B cell (primary cell): Measurements from ENCODE around the gene TRIM16. TPM values are rescaled to one million over a fixed set of nuclear protein-coding genes. Genes with fewer than 3 reads are reported as not detected.
"Not testable (repeated sequence)": the region's sequence is repeated elsewhere in the genome, so short reads cannot be mapped to it uniquely, and the experiment has no call there.

Source experiments
- ATAC-seq: fragments of 200-7000 bp; cut with Tn5 transposase; one replicate; pipeline ENCODE4 v1.10.0; 2021; ENCODE audit warnings: low read depth, mild to moderate bottlenecking, moderate number of reproducible peaks, moderate library complexity
- CTCF ChIA-PET: fragments of 350-600 bp; sonication (Branson Sonifier 250); formaldehyde crosslinking; loops from one replicate; lab custom pipeline; 2021; ENCODE audit warnings: antibody characterized with exemption, inconsistent platforms; lab: Charles Lee
- POLR2A ChIA-PET: fragments of 350-600 bp; sonication (Branson Sonifier 250); formaldehyde crosslinking; loops from one replicate; lab custom pipeline; 2021; ENCODE audit warnings: antibody characterized with exemption; lab: Charles Lee
- DNase-seq: peaks from one replicate; pipeline ENCODE4 v3.0.0; 2013
- H2AFZ ChIP-seq: 2 replicates; pipeline ENCODE4 v1.6.1; 2012; ENCODE audit warnings: mild to moderate bottlenecking, low read depth, low read length; ENCODE audit not compliant: insufficient read depth, poor library complexity, severe bottlenecking
- H3K27ac ChIP-seq, 2 donors: 1 replicate in 1 of 2; 2 replicates in 1 of 2; pipeline ENCODE4 v1.5.1; 2012 to 2013; ENCODE audit warnings: low read length in 2 of 2, mild to moderate bottlenecking in 2 of 2, moderate library complexity in 1 of 2
- H3K27me3 ChIP-seq, 4 experiments: fragments of 200-600 bp in 1 of 4; sonication (generic) in 1 of 4; replicated peaks in 1 of 4; 1 replicate in 2 of 4; 2 replicates in 2 of 4; pipeline versions ENCODE4 v1.6.1 to v1.7.0; 2013 to 2016; ENCODE audit warnings: low read length in 3 of 4, mild to moderate bottlenecking in 2 of 4, mixed read lengths in 1 of 4, moderate library complexity in 1 of 4; ENCODE audit not compliant: insufficient read depth in 4 of 4, control insufficient read depth in 3 of 4; ENCODE audit errors: control extremely low read depth in 1 of 4
- H3K36me3 ChIP-seq, 2 experiments: replicated peaks in 1 of 2; 1 replicate in 1 of 2; 2 replicates in 1 of 2; pipeline versions ENCODE4 v1.6.1 to v1.7.1; 2013; ENCODE audit warnings: low read length in 1 of 2; ENCODE audit not compliant: insufficient read depth in 2 of 2, control insufficient read depth in 1 of 2; ENCODE audit errors: control extremely low read depth in 1 of 2, extremely low read depth in 1 of 2
- H3K4me1 ChIP-seq, 2 donors: fragments of 200-600 bp in 1 of 2; sonication (generic) in 1 of 2; 1 replicate in 1 of 2; 2 replicates in 1 of 2; pipeline versions ENCODE4 v1.5.1 to v1.6.1; 2013 to 2017; ENCODE audit warnings: low read length in 2 of 2; ENCODE audit not compliant: control insufficient read depth in 2 of 2, insufficient read depth in 2 of 2
- H3K4me2 ChIP-seq: replicated peaks from 2 replicates; pipeline ENCODE3; 2012; ENCODE audit warnings: mild to moderate bottlenecking, low read depth, low read length; ENCODE audit not compliant: poor library complexity, severe bottlenecking
- H3K4me3 ChIP-seq, 5 experiments: fragments of 200-600 bp in 1 of 5; sonication (generic) in 1 of 5; 1 replicate in 3 of 5; 2 replicates in 2 of 5; pipeline versions ENCODE4 v1.5.1 to v1.7.0; 2011 to 2016; ENCODE audit warnings: low read length in 4 of 5, mild to moderate bottlenecking in 4 of 5, low read depth in 2 of 5, control low read depth in 1 of 5, moderate library complexity in 1 of 5; ENCODE audit not compliant: insufficient read depth in 1 of 5; ENCODE audit errors: control extremely low read depth in 1 of 5, extremely low read depth in 1 of 5
- H3K79me2 ChIP-seq: fragments of 200-600 bp; sonication (generic); one replicate; pipeline ENCODE4 v1.6.0; 2016; ENCODE audit warnings: low read length; ENCODE audit not compliant: control insufficient read depth, insufficient read depth
- H3K9ac ChIP-seq: fragments of 200-600 bp; sonication (generic); 2 replicates; pipeline ENCODE4 v1.6.1; 2017; ENCODE audit warnings: mild to moderate bottlenecking, low read length, moderate library complexity
- H3K9me3 ChIP-seq, 3 donors: one replicate each; pipeline versions ENCODE4 v1.6.1 to v1.7.1; 2013; ENCODE audit warnings: low read length in 2 of 3; ENCODE audit not compliant: control insufficient read depth in 2 of 3, insufficient read depth in 1 of 3; ENCODE audit errors: control extremely low read depth in 1 of 3
- H4K20me1 ChIP-seq: 2 replicates; pipeline ENCODE4 v1.6.0; 2012; ENCODE audit warnings: mild to moderate bottlenecking, low read length; ENCODE audit not compliant: insufficient read depth, control insufficient read depth, poor library complexity, severe bottlenecking
- H3K27ac Mint-ChIP-seq: one replicate; pipeline ENCODE4 v1.8.0; 2021; ENCODE audit warnings: mixed read lengths
- H3K27me3 Mint-ChIP-seq: one replicate; pipeline ENCODE4 v1.8.0; 2021; ENCODE audit warnings: mixed read lengths
- H3K4me1 Mint-ChIP-seq: one replicate; pipeline ENCODE4 v1.8.0; 2021; ENCODE audit warnings: mixed read lengths
- H3K4me3 Mint-ChIP-seq: one replicate; pipeline ENCODE4 v1.8.0; 2021; ENCODE audit warnings: mixed read lengths
- H3K9me3 Mint-ChIP-seq: one replicate; pipeline ENCODE4 v1.8.0; 2022; ENCODE audit warnings: mixed read lengths; ENCODE audit not compliant: insufficient read depth
- WGBS: methylation state at CpG from one replicate; pipeline ENCODE4 v1.1.5; 2013; ENCODE audit warnings: missing lambda C conversion rate; ENCODE audit not compliant: insufficient coverage; 5-methylcytosine and 5-hydroxymethylcytosine counted together
- intact Hi-C: fragments of 100-400 bp; cut with micrococcal nuclease; formaldehyde crosslinking; loops from one replicate; pipeline ENCODE4 v1.10.0; 2022
- polyA plus RNA-seq: library from polyadenylated mRNA; depleted of rRNA; stranded (reverse); fragments of >200 nt; gene quantifications from 2 replicates; pipeline ENCODE4 v1.2.3, GENCODE V29; 2012
- total RNA-seq, 2 donors: library from RNA; stranded (reverse); fragments of 120-200 nt in 1 of 2; gene quantifications; 1 replicate in 1 of 2; 2 replicates in 1 of 2; pipeline versions ENCODE4 v1.2.3 to v1.2.4, GENCODE V29; 2013 to 2022

TRIM16 gene
- total and polyA plus RNA-seq, 2 donors (not counting 1 experiment from before 2014, with no cell fraction given) = 5.6 to 7.8 TPM

GRCh38 chr17:15616828-15617227 lies 67.3 kb downstream of the TRIM16 start:
- H3K4me3 Mint-ChIP-seq, H3K4me1 ChIP-seq, H3K36me3 ChIP-seq, H4K20me1 ChIP-seq, H3K4me2 ChIP-seq, H3K4me3 ChIP-seq, CTCF ChIA-PET, H3K79me2 ChIP-seq, DNase-seq, H3K27me3 Mint-ChIP-seq, H3K9me3 Mint-ChIP-seq, H3K9ac ChIP-seq, H2AFZ ChIP-seq, H3K4me1 Mint-ChIP-seq, H3K9me3 ChIP-seq, H3K27ac Mint-ChIP-seq, ATAC-seq, POLR2A ChIA-PET, H3K27me3 ChIP-seq, intact Hi-C loops, H3K27ac ChIP-seq: not testable (repeated sequence)
- WGBS = 31% methylated on average over 3 of the region's 4 CpGs

DNA sequence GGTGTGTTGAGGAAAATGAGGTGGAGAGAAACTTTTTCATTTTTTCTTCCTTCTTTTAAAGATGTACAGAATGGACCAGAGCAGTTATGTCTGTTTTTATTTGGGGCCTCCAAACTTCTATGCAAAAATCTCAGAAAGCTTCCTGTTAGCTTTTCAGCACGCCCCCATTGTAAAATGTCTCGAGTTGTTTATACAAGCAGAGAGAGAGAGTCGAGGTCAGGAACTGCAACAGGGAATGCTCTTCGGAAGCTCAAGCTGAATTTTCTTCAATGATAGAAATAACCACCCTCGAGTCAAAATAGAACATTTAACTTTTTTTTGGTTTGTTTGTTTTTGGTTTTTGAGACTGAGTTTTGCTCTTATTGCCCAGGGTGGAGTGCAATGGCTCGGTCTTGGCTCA lies 68.3 kb downstream of the TRIM16 start:
- H3K36me3 ChIP-seq, POLR2A ChIA-PET, H3K4me2 ChIP-seq, H3K27ac ChIP-seq, intact Hi-C loops, H3K27me3 ChIP-seq, DNase-seq, H3K9me3 Mint-ChIP-seq, H4K20me1 ChIP-seq, H3K4me1 Mint-ChIP-seq, H3K4me1 ChIP-seq, H3K9me3 ChIP-seq, CTCF ChIA-PET, H3K4me3 Mint-ChIP-seq, H3K9ac ChIP-seq, H2AFZ ChIP-seq, ATAC-seq, H3K4me3 ChIP-seq, H3K79me2 ChIP-seq, H3K27ac Mint-ChIP-seq: not testable (repeated sequence)
- H3K27me3 Mint-ChIP-seq = peaks cover 12% of the 10 kb centered on the region
- WGBS = no CpG with 5 or more reads among the region's 6 CpGs

DNA sequence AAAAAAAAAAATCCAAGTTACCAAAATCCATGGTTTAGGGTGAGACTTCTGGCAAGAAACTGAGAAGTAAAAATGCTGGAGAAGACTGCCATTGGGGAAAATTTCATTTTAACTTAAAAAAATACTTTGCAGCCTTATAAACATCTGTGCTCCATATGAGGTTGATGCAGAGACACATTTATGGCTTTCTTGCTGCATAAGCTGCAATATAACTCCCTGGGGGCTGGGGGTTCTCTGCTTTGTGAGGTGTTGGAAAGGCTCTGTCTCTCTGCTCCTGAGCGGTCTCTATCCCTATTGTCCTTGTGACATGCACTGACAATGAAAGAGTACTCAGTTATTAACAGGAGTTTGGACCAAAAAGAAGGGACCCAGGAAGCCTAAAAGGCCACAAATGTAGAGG lies 71.0 kb downstream of the TRIM16 start:
- H3K27me3 Mint-ChIP-seq = peaks cover 17% of the 10 kb centered on the region
- H3K4me1 Mint-ChIP-seq = not testable (repeated sequence)

GRCh38 chr17:15592960-15593359 lies 91.2 kb downstream of the TRIM16 start:
- Mint-ChIP-seq H3K27me3 (peaks cover 23% of the 10 kb centered on the region), H3K4me1 (peaks cover 12% of the 10 kb centered on the region)
- CTCF ChIA-PET, DNase-seq, ATAC-seq, H3K4me1 ChIP-seq, H3K9me3 ChIP-seq, intact Hi-C loops, H3K79me2 ChIP-seq, H3K4me3 Mint-ChIP-seq, H3K27ac ChIP-seq, POLR2A ChIA-PET, H3K9me3 Mint-ChIP-seq, H3K9ac ChIP-seq, H4K20me1 ChIP-seq, H3K36me3 ChIP-seq, H3K4me2 ChIP-seq, H3K4me3 ChIP-seq, H2AFZ ChIP-seq, H3K27ac Mint-ChIP-seq: not testable (repeated sequence)
- peaks cover 0 to 41% (median 10%) of the 10 kb centered on the region in 4 experiments for H3K27me3 ChIP-seq
- WGBS = no CpG with 5 or more reads among the region's 8 CpGs

More for the DNA sequence above, 71.0 kb downstream of the TRIM16 start:
- ATAC-seq, H3K27me3 ChIP-seq, H3K27ac ChIP-seq, H3K9me3 ChIP-seq, H3K4me2 ChIP-seq, H3K79me2 ChIP-seq, DNase-seq, H4K20me1 ChIP-seq, H3K4me1 ChIP-seq, H3K27ac Mint-ChIP-seq, H2AFZ ChIP-seq, H3K9me3 Mint-ChIP-seq, H3K4me3 ChIP-seq, H3K9ac ChIP-seq, intact Hi-C loops, H3K36me3 ChIP-seq, H3K4me3 Mint-ChIP-seq, CTCF ChIA-PET, POLR2A ChIA-PET: not testable (repeated sequence)
- WGBS = no CpG with 5 or more reads among the region's 1 CpG
